ENCODE data around the gene DLL4.
A peak's percentile ranks its signal among the peaks of the same experiment; 100 is the strongest.

The DLL4 gene

GRCh38 chr15:40891810-40892446, 37.2 kb upstream of the DLL4 start:
- peak; percentile 73 for TF ChIP-seq CTCF (IDR thresholded peaks at IDR 0.05; ENCODE audit: insufficient read depth, low read depth, low read length, missing control alignments)
- peak; percentile 68 for DNase-seq (ENCODE audit: low read depth)
- H3K4me3 ChIP-seq (ENCODE audit: low read depth, low read length), result no peak overlapping the region

- DNase-seq (ENCODE audit: low read depth), result no peak
- no peak overlapping the region for H3K4me3 ChIP-seq (ENCODE audit: low read depth, low read length)
- no peak for TF ChIP-seq CTCF (IDR thresholded peaks at IDR 0.05; ENCODE audit: insufficient read depth, low read depth, low read length, missing control alignments)
Measured at GRCh38 chr15:40892447-40893012, 36.6 kb upstream of the DLL4 start.

GRCh38 chr15:40893019-40893670, 36.0 kb upstream of the DLL4 start:
- TF ChIP-seq CTCF (IDR thresholded peaks at IDR 0.05; ENCODE audit: insufficient read depth, low read depth, low read length, missing control alignments), result no peak
- H3K4me3 ChIP-seq (ENCODE audit: low read depth, low read length), result no peak overlapping the region
- no peak for DNase-seq (ENCODE audit: low read depth)

GRCh38 chr15:40893733-40894680, 35.1 kb upstream of the DLL4 start, which contains the start of gene VPS18:
Gene VPS18 (plus strand): TSS chr15:40894450. CDS start chr15:40894769, 319 bp downstream.
- peak; percentile 99 for DNase-seq (ENCODE audit: low read depth)
- TF ChIP-seq CTCF (IDR thresholded peaks at IDR 0.05; ENCODE audit: insufficient read depth, low read depth, low read length, missing control alignments), result peak; percentile 92
- H3K4me3 ChIP-seq (ENCODE audit: low read depth, low read length), result peak within 1 kb of the TSS; percentile 82

- H3K4me3 ChIP-seq (ENCODE audit: low read depth, low read length), result peak overlapping the region; percentile 82
- TF ChIP-seq CTCF (IDR thresholded peaks at IDR 0.05; ENCODE audit: insufficient read depth, low read depth, low read length, missing control alignments), result peak; percentile 55
- DNase-seq (ENCODE audit: low read depth), result peak; percentile 78
Measured at GRCh38 chr15:40894681-40895448, 34.3 kb upstream of the DLL4 start.

Measured in GM12865 (cell line).